GM18520 (cell line): ENCODE results near the gene ARL11.

ENCODE experiments used
- ATAC-seq: cut with Tn5 transposase; IDR thresholded peaks from one replicate; pipeline ENCODE4 v1.9.1; 2021; ENCODE audit not compliant: unreplicated experiment

ARL11 gene

GRCh38 chr13:49646688-49647087 is 18.4 kb downstream of the ARL11 start:
- no peak for ATAC-seq

GRCh38 chr13:49649244-49649962 is 21.1 kb downstream of the ARL11 start:
- no peak for ATAC-seq

DNA sequence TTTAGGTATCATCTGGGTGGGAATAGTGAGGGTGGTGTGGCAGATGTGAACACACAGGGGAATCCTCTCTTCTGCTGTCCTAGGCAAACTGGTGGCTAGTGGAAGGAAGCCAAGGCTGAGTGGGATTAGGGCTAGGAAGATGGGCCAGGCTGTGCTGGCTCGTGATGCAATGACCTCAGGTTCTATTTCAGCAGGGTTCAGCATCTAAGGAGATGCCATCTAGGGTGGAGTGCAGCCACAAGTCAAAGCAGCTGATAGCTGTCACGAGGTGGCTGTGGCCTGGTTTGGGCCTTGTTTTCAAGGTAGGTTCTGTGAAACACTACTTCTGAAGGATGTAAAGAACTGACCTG is 21.6 kb downstream of the ARL11 start:
- ATAC-seq, result no peak

DNA sequence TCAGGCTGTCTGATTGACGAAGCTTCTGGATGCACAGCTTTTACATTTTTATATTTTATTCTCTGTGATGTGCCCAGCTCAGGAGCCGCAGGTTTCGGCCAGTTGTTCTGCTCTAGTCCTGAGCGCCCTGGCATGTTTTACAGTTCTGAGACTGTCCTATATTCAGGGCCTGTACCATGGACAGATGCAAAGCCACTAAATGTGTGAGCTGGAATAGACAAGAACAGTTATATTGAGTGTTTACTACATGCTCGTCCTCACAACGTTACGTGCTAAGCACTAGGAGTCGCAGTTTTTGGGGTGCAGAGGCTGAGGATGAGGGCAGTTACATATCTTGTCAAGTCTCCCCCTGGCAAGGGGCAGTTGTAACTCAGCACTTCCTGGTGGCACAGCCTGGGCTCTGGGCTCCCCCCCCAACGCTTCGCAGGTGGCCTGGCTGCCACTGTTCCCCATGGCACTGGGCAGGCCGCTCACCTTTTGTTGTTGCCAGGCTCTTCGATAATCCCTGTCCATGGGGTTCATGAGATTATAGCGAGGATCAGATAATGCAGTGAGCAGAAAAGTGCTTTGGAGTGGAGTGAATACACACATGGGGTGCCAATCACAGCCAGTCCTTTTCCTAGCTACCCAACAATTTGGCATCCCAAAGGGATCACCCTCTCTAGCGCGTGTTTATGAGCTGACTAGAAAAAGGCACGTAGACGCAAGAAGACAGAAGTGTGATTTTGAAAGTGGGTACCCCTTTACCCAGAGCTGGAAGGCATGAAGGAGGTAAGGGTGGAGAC is 23.5 kb downstream of the ARL11 start:
- no peak for ATAC-seq

GRCh38 chr13:49652355-49653305 is 24.3 kb downstream of the ARL11 start:
- no peak for ATAC-seq

DNA sequence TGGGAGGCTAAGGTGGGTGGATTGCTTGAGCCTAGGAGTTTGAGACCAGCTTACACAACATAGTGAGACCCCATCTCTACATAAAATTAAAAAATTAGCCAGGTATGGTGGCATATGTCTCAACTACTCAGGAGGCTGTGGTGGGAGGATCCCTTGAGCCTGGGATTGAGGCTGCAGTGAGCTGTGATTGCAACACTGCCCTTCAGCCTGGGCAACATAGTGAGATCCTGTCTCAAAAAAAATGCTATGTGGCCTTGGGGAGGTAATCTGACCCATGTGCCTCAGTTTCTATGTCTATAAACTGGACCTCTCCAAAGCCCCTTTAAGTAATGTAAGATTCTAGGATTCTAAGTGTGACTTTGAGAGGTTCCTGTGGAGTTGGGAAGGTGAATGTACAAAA is 25.2 kb downstream of the ARL11 start:
- ATAC-seq, result no peak

GRCh38 chr13:49654011-49654410 is 25.7 kb downstream of the ARL11 start:
- no peak for ATAC-seq

DNA sequence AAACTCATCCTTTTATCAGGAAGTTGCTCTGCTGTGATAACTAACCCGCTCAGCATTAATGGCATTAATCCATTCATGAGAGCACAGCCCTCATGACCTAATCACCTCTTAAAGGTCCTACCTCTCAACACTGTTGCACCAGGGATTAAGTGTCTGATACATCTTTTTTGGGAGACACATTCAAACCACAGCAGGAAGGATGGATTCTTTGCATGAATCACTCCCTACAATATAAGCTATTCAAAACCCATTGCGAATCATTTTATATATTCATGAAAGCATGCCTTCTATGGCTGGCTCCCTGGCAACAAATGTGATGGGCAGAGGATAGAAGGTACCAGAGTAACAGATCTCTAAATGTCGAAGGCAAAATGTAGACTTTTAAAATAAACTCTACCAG is 27.6 kb downstream of the ARL11 start:
- no peak for ATAC-seq

- ATAC-seq, result no peak
These were observed 28.9 kb downstream of the ARL11 start for GRCh38 chr13:49657241-49657641.

DNA sequence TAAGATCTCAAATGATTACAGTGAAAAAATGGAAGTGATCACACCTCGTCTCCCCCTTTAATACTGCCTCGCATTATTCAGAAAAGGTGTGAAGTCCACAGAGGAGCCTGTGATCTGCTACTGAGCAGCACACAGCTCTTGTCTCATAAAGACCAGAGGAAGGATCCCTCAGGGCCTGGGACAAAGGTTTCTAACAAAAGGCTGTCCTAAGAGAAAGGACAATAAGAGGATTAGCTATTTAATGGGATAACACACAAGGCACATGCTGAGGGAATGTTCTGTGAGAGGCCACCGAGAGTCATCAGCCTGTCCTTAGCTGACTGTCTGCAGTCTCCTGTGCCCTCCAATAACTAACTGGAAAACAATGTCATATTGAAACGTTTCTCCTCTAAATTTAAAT is 36.3 kb downstream of the ARL11 start:
- ATAC-seq, result no peak

DNA sequence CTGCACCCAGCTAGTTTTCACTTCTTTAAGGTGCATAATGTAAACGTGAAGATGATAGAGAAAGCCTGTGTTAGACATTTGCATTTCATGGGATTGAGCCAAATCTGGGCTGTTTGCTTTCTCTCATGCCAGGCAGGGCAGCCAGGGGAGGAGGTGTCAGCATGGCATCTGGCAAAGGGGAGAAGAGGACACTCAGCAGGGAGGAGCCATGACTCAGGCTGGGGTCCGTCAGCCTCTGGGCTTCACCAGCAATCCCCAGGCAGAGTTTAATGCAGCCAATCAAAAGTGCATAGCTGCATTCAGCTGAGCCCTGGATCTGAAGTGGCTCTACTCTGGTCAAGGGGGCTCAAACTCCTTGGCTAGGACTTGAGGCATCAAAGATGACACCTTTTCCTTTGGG is 39.5 kb downstream of the ARL11 start:
- ATAC-seq, result no peak

- ATAC-seq, result no peak
These were observed 41.5 kb downstream of the ARL11 start for GRCh38 chr13:49669735-49670309.

DNA sequence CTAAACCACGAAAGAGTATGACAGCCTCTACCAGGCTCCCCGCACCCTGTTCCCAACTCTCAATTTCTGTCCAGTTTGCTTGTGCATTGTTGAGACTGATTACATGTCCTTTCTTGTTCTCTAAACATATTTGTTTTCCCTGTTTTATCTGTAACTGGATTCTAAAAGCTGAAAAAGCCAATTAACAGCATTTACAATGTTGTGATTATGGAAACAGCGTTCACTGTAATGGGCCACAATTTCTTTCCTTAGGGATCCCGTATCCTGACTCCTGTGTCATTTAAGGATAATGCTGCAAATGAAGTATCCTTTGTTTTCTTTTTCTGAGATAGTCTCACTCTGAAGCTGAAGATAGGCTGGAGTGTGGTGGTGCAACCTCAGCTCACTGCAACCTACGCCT is 42.5 kb downstream of the ARL11 start:
- ATAC-seq, result no peak

DNA sequence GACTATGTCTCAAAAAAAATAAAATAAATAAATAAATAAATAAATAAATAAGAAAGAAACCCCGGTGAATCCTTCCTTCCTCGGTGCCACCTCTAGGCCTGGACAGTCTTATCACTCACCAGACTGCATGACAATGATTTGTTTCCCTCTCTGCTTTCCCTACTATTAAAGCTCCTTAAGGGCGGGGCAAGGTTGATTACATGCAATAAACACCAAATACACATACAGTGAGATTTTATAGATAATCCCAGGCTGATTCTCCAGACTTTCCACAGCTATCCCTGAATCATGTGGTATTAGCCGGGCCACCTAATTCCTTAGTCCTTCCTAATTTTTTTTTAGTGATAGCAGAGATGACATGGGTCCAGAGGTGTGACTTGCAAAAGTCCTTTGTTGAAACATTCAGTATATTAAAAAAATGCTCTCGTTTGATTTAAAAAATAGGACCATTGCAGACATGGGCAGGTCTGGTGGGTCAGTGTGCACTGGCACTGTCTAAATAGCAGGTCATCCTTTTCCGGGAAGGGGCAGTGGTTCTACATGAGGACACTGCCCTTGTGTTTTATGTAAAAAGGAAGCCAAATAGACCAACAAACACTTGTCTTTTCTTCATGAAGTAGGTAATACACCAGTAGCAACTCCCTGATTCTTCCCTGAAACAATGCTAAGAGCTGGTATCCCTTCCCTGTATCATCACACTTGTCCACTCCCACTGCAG is 48.4 kb downstream of the ARL11 start:
- ATAC-seq, result no peak

DNA sequence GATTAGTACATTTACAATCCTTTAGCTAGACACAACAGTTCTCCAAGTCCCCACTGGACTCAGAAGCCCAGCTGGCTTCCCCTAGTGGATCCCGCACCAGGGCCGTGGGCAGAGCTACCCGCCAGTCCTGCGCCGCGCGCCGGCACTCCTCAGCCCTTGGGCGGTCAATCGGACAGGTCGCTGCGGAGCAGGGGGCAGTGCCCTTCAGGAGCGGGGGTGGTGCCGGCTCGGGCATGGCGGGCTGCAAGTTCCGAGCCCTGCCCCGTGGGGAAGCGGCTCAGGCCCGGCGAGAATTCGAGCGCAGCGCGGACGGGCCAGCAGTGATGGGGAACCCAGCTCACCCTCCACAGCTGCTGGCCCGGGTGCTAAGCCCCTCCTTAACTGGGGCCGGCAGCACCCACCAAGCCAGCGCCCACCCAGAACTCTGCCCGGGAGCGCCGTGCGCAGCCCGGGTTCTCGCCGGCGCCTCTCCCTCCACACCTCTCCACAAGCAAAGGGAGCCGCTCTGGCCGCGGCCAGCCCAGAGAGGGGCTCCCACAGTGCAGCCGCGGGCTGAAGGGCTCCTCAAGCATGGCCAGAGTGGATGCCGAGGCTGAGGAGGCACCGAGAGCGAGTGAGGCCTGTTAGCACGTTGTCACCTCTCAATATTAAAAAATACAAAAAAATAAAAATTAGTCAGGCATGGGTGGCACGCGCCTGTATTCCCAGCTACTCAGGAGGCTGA is 50.0 kb downstream of the ARL11 start:
- ATAC-seq, result no peak

- no peak for ATAC-seq
These were observed 50.9 kb downstream of the ARL11 start for GRCh38 chr13:49679246-49679645.

DNA sequence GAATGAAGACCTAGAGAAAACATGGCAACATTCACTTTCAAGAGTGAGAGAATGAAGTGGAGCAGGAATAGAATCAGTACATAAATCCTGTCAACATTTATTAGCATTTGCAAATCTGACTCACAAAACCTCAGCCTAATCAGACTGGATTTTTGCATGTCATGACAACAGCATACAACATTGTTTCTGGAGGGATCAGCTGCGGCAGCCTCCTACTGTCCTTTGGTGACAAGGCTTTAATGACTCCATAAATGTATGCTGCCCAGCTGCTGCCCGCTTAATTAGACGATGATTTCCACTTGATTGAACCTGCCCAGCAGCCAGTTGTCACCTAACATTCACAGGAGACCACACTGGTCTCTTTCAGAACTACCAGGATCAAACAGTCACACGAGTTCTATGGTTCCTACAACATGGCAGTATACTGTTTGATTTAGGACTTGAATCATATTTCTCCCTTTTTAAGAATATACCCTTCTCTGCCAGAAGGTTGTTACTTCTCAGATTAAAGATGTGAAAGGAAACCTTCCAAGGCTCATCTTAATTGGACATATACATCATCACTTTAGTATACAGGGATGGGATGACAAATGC is 53.6 kb downstream of the ARL11 start:
- no peak for ATAC-seq
